Stimulated activated CD8-positive, alpha-beta memory T cell treated with anti-CD3 and anti-CD28 coated beads, Interleukin-15, amount 100 ng/mL, for 1 hour (primary cell): ENCODE results near the gene IER5.

Experiments used
- DNase-seq: peaks from one replicate; pipeline ENCODE4 v3.0.0-alpha.2; 2020; ENCODE audit warnings: low read depth

The IER5 gene

GRCh38 chr1:181135437-181135731, 46.9 kb downstream of the IER5 start:
- DNase-seq: no peak

- DNase-seq: no peak
Measured at GRCh38 chr1:181135815-181136737, 47.6 kb downstream of the IER5 start.

DNA sequence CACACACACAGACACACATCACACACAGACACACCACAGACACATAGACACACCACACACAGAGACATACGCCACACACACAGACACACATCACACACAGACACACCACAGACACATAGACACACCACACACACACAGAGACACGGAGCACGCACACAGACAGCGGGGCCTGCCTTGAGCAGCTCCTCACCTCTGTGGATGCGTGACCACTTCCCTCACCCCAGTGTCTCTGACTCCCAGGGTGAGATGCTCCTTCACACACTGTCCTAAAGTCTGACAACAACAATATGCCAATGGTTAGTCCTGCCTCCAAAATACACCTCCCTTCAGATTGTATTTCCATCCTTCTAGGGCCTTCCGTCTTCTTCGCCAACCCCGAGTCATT, 48.2 kb downstream of the IER5 start:
- no peak for DNase-seq

- DNase-seq: no peak
Measured at GRCh38 chr1:181137217-181137743, 48.8 kb downstream of the IER5 start.

- DNase-seq: no peak
Measured at GRCh38 chr1:181139631-181140061, 51.1 kb downstream of the IER5 start.

- DNase-seq: no peak
Measured at GRCh38 chr1:181140398-181140797, 51.9 kb downstream of the IER5 start.

GRCh38 chr1:181140891-181141290, 52.4 kb downstream of the IER5 start:
- DNase-seq: no peak

DNA sequence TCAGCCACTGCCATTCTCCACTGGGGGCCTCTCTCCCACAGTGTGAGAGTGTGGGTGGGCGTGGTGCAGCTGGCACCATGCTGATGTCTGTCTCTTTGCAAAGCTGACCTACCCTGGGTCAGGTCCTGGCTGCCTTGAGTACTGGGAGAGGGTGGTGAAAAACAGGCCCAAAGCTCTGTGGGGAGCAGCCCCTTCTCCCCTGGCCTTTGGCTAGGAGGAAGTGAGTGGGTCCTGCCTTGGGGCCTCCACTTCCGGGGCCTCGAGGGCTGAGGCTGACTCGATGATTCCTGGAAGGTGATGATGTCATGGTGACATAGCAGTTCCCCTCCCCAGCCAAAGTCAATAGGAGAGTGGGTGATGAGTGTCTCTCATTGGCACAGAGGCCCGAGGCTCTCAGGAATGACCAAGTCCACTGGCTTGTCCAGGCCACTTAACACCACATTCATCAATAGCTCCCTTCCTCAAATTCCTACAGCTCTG, 53.0 kb downstream of the IER5 start:
- no peak for DNase-seq
